ENCODE data around the gene DST.

DST gene

DNA sequence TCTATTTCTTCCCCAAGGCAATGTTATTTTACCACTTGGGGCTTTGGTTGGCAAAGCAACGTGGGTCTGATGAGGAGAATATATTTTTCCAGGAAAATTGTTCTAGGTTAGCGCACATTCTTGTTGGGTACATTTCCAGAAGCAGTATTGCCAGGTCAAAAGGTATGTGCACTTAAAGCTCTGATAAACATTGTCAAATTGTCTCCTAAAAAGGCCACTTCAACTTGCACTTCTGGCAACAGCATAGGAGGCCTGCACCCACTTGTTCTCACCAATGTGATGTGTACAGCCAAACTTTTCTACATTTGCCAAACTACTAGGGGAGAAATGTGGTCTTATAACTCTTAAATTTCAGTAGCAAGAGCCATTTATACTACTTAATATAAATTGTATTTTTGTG is 197.8 kb downstream of the DST start:
- no peak for DNase-seq (ENCODE audit: low read depth in 2 of 3, low spot score in 1 of 3)

DNA sequence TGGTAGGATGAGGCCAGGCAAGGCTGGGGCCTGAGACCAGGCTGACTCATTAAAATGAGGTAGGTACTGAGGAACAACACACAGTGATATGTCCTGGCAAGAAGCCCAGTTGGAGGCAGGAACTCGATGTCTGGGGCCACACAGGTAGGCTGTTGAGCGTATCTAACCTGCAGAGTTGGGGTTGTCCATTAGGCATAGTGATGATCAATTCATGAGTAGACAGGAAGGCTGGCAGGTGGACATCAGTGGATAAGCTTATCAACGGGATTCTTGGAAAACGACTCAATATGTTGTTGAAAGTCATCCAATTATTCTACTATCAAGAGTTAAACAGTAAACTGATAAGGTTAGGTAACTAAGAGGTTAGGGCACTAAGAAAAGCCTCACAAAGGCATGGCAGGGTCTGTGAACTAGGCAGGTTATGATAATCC is 202.1 kb downstream of the DST start:
- DNase-seq (ENCODE audit: low read depth in 2 of 3, low spot score in 1 of 3) = no peak

DNA sequence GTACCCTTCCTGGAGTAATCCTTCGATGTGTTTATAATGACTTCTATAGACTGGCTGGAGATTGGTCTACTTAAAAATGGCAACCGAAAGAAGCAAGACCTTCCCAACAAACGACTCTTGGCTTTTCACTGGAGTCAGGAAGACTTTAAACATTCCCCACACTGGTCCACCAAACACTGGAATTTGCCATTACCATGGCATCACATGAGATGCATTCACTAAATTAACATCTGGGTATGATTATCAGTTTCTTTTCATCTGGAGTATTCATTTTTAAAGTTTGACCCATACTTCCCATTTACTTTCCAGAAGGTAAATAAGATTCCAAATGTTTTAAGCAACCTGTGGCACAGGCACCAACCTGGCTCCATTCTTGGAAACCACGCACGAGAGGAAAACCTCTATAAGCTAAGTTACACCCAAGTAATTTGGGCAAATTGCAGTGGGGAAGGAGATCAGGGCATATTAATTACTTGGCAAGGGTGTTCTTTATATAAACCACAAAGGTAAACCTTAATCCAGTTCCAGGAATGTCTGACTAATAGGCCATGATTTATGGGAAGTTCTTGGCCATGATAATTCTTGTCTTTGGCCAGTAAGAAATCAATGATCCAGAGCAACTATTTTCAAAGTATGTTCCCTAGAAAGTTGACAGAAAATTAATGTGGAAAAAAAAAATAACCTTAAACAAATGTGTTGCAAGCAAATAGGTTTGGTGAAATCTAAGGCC is 205.4 kb downstream of the DST start:
- no peak for DNase-seq (ENCODE audit: low read depth in 2 of 3, low spot score in 1 of 3)

DNA sequence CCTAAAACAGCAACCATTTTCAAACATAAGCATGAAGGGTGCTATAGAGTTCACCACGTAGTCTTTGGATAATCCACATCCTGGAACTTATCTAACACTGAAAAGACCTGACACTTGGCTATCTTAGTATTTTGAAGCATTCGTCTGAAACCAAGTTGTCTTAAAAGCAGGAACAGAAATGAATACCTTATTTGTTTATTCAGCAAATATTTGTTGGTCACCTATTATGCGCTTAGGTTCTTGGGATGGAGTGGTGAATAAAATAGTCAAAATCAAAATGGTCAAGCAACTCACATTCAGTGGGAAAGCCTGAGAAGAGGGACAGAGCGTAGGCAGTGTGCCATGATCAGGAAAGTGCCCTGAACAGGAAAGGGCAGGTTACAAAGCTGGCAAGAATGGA is 206.9 kb downstream of the DST start:
- DNase-seq (ENCODE audit: low read depth in 2 of 3, low spot score in 1 of 3) = no peak

DNA sequence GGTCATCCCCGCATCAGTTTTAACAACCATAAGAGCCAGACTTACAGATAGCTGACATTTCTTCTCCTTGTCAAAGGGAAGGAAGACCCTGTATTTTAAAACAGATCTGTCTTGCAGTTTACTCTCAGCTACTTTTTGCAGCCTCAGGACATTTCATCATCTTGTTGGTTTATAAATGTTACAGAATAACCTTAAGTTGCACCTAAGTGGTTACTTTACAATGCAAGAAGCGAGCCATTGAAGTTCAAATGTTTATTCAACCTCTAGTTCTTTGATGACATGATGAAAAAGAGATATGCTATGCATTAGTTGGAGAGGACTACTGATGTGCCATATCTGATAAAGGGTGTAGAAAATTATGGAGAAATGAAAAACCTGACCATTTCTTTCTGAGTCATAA is 207.4 kb downstream of the DST start:
- DNase-seq (ENCODE audit: low read depth in 2 of 3, low spot score in 1 of 3) = no peak

DNA sequence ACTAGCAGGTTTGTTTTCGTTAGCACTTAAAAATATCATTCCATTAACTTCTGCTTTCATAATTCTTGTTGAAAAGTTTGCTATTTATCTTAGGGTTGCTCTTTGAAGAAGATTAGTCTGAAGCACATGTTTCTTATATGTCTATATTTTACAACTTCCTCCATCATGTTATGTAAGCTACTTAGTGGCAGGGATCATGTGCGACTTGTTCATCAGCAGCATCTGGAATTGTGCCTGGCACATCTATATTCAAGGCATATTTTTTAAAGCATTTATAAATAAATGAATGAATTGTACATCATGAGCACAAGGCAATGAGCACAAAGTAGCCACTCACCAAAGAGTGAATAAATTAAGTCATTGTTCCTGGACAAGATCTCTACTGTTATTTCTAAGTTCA is 208.1 kb downstream of the DST start:
- no peak for DNase-seq (ENCODE audit: low read depth in 2 of 3, low spot score in 1 of 3)

DNA sequence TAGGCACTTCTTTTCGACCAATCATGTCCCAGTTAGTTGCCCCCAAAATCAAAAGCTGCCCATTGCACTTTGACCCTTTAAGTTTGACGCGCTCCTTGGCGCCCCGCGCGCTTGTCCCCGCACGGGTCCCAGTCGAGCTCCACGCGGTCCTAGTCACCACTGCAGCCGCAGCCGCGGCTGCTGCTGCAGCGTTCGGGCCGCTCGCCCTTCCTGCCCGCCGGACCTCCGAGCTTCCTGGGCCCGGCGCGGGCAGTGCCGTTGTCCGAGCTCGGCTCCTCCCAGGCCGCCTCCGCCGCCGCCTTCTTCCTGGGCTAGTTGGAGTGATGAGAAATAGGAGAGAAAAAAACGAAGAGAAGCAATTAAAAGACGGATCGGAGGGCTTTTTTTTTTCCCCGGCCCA is 209.6 kb downstream of the DST start:
- DNase-seq (ENCODE audit: low read depth in 2 of 3, low spot score in 1 of 3) = no peak

DNA sequence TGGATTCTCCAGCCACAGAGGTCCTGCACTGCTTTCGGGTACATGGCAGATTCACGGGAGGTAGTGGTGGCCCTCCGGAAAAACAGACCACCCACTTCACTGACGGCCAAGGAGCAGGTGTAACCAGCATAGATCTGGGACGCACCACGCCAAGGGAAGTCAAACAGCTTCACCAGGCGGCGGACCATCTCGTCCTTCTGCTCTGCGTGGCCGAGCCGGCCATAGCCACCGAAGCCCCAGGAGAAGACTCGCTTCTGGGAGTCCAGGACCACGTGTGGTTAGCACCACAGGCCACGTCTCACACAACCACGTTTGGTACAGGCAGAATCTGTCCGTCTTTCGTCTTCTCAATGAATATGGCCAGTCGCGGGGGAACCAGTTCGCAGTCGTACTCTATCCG is 210.5 kb downstream of the DST start:
- DNase-seq (ENCODE audit: low read depth in 2 of 3, low spot score in 1 of 3) = no peak

DNA sequence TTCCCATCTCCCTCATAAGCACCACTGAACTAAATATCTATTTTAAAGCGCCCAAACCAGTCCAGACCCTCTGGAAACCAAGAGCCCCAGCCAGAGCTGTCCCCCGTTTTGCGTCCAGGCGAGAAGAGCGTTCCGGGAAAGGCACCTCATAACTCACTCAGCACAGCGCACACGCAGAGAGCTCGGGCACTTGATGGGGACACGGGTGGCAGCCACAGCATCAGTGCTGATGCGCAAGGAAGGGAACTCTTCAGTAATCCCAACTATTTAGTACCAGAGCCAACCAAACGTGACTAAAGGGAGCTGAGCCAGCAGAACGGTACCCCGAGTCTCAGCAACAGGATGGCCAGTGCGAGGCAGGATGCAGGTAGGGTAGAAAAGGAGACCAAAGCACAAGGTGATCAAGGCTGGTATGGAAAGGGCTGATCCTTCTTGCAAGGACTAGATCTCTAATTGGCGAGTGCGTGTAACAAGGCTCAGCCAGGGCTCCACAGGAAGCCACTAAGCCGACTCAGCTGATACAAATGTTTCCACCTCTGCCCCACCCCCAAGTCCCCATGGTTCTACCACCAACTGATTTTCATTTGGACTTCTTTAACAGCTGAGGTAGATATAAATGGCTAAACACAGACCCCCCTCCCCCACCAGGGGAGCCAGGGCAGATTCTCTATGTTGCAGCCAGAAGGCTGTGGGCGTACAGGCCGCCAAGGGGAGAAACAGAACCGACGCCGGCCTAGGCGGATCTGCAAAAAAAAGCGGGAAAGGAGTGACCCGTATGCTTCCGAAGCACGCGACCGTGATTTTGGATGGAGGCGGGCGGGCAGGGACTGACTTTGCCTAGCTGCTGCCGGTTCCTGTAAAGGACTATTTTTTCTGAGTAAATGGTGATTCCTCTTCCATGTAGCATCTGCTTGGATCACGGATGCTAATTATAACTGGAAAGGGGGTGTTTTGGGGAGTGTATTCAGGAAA is 211.8 kb downstream of the DST start:
- no peak for DNase-seq (ENCODE audit: low read depth in 2 of 3, low spot score in 1 of 3)

DNA sequence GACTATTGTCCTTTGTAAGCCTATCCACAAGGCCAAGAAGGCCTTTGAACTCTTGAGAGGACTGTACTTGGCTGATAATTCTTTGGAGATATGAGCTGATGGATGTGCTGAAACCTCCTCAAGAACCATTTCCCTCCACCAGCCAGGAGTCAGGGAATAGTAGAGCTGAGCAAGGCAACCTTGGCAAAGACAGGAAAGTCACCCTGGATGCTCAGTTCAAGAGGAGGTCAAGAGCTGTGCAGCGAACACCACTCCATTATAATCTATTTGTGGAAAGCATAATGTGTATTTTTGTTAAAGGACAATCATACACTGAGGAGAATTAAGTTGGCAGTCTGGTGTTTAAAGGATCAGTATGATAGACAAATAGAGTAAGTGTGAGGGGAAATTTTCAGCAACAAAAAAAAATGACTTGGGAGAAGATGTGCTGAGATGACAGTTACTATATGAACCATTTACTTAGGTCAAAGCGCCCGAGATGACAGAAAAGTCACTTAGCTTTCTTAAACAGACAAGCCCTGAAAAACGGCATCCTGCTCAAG is 218.1 kb downstream of the DST start:
- DNase-seq (ENCODE audit: low read depth in 2 of 3, low spot score in 1 of 3) = no peak

DNA sequence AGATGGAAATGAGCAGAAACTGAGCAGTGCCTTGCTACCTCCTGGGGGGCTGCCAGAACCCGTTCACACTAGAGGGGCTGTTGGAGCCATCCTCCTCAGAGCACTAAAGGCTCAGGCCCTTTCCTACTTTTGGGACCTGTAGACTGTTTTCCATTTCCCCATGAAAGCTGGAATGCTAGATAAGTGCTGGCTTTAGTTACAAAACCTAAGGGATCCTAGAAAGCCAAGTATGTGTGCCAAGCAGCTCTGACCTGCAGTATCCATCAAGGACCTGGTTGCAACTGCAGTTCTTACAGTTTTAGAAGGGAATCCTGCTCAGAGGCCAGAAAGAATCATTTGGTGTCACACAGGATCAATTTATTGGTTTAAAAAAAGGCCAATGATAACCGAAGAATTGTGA is 218.6 kb downstream of the DST start:
- no peak for DNase-seq (ENCODE audit: low read depth in 2 of 3, low spot score in 1 of 3)

DNA sequence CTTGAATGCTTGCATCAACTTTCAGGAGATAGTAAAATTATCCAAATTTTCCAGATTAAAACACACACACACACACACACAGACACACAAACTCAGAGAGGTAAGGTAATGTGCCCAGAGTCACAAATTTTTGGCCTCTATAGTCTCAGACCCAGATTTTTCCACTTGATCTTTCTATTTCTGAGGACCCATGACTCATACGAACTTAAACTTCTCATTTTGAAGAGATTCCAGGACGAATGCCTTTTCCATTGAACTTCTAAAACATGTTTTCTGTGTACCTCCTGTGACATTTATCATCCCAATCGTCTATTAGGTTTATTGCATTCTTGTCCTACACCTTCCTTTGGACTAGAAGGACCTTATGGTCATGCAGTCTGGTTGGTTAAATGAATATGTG is 222.4 kb downstream of the DST start:
- no peak for DNase-seq (ENCODE audit: low read depth in 2 of 3, low spot score in 1 of 3)

DNA sequence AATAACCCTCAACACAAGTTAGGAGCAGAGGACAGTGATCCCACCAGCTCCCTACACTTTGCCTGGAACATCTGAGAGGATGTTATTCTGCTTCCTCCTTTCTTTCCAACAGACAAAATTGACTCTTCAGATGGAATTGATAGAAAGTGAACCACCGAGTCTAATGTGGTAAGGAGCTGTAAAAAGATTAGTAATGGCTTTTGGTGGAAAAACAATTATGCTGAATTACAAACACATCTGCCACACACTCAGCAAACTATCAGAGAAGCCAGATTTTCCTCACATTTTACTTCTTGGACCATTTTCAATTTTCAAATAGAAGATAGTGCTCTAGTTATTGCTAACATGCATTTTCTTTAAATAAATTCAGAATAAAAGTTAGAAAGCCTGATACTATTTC is 223.5 kb downstream of the DST start:
- no peak for DNase-seq (ENCODE audit: low read depth in 2 of 3, low spot score in 1 of 3)

DNA sequence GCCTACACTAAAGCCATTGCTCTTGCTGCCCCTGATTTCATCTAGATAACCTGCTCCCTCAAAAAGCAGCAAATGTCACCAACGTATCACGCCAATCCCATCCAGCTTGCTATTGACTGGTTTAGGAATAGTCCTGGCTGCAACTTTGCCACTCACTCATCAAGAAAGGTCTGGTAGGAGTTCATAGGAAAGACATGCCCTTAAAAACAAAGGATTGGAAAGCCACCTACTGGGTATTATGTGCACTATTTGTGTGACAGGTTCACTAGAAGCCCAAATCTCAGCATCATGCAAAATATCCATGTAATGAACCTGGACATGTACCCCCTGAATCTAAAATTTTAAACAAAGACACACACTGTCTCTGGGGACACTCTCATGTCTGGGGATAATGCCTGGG is 224.9 kb downstream of the DST start:
- no peak for DNase-seq (ENCODE audit: low read depth in 2 of 3, low spot score in 1 of 3)

DNA sequence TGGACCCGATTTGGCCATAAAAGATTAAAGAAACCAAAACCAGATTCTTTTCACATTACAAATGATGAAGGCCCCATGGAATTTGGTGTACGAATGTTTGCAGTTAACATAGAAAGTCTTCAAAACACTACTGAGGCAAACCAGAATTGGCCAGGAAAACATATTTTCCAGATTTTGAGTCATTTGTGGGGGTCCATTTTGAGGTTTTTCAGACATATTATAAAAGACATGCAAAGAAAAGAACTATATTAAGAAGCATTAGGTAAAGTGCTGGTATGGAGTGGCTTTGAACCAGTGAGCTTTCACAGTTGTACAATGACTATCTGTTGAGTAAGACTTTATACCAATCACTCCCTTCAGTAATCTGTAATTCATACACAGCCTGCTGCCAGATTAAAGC is 226.4 kb downstream of the DST start:
- no peak for DNase-seq (ENCODE audit: low read depth in 2 of 3, low spot score in 1 of 3)

DNA sequence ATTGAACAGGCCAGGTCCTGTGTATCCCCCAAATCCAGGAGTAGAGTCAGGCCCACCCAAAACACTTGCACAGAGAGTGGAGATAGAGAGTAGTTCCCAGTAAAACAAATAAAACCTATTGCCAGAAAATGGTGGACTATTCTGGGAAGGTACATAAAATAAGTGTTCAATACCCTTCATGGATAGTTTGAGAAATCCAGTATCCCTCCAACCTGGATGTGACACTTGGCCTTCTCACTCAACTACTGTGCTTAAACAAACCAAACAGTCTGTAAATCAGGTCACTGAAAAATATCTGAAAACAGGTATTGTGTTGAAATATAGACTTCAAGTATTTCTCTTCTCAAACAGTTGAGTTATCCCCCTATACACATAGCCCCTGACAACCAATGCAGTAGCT is 233.7 kb downstream of the DST start:
- no peak for DNase-seq (ENCODE audit: low read depth in 2 of 3, low spot score in 1 of 3)

Measured in stimulated activated CD4-positive, alpha-beta T cell treated with anti-CD3 and anti-CD28 coated beads, Interleukin-12 subunit alpha, Interleukin-12 subunit beta, amount 100 ng/mL, for 48 hours (primary cell).